A549 (cell line): ENCODE data around the gene CFAP77. TPM values are rescaled to one million over a fixed set of nuclear protein-coding genes. Genes with fewer than 3 reads are reported as not detected.

ENCODE experiments used
- ATAC-seq, 2 experiments: fragments of 200-7000 bp in 1 of 2; fragments of >200 bp in 1 of 2; cut with Nextera tagmentation in 1 of 2; cut with Tn5 transposase in 1 of 2; 3 replicates each; pipeline versions ENCODE4 v1.8.0 to v1.9.1; 2018 to 2020; ENCODE audit warnings: mild to moderate bottlenecking in 1 of 2, moderate library complexity in 1 of 2
- CTCF ChIA-PET: fragments of 300-600 bp; sonication (Branson Sonifier 250); formaldehyde crosslinking; extraction: SDS; loops from one replicate; lab custom pipeline; 2021; ENCODE audit warnings: antibody characterized with exemption, inconsistent platforms; lab: Yijun Ruan, JAX
- POLR2A ChIA-PET: fragments of 350-600 bp; formaldehyde crosslinking; extraction: SDS; loops from one replicate; lab custom pipeline; 2021; ENCODE audit warnings: antibody characterized with exemption, inconsistent platforms; lab: Yijun Ruan, JAX
- DNase-seq, 2 experiments: peaks; one replicate each; pipeline versions ENCODE4 v3.0.0 to v3.0.0-alpha.2; 2011 to 2016; ENCODE audit warnings: low read depth in 1 of 2, low spot score in 1 of 2
- FAIRE-seq: peaks from 2 replicates; lab custom pipeline; 2011; peaks lifted over from hg19 to GRCh38; lab: Jason Lieb, UNC
- H3K27ac ChIP-seq, 2 experiments: fragments of >200 bp; sonication (Bioruptor Twin); formaldehyde crosslinking; 3 replicates each; pipeline ENCODE4 v1.5.1; 2016 to 2017
- H3K4me1 ChIP-seq: fragments of >200 bp; sonication (Bioruptor Twin); formaldehyde crosslinking; 3 replicates; pipeline ENCODE4 v1.6.1; 2016
- H3K4me2 ChIP-seq: fragments of >200 bp; sonication (Bioruptor Twin); formaldehyde crosslinking; 3 replicates; pipeline ENCODE4 v1.6.1; 2016
- H3K4me3 ChIP-seq: fragments of >200 bp; sonication (Bioruptor Twin); formaldehyde crosslinking; 3 replicates; pipeline ENCODE4 v1.5.1; 2016
- H3K9me3 ChIP-seq: fragments of >200 bp; sonication (Bioruptor Twin); formaldehyde crosslinking; 3 replicates; pipeline ENCODE4 v1.6.1; 2016
- CEBPB ChIP-seq, 2 experiments: fragments of >200 bp in 1 of 2; sonication (Bioruptor Twin) in 1 of 2; formaldehyde crosslinking in 1 of 2; IDR thresholded peaks; 2 replicates each; pipeline ENCODE4 v1.6.1; 2012 to 2016
- CHD4 ChIP-seq: fragments of 200-600 bp; sonication (generic); IDR thresholded peaks from 2 replicates; pipeline ENCODE4 v1.6.1; 2016; ENCODE audit warnings: antibody characterized with exemption, mild to moderate bottlenecking, borderline replicate concordance
- ELK1 ChIP-seq: fragments of 150-350 bp; IDR thresholded peaks from 2 replicates; pipeline ENCODE4 v1.6.1; 2014; ENCODE audit warnings: low read depth, mild to moderate bottlenecking, low read length
- EP300 ChIP-seq, 2 experiments: fragments of >200 bp; sonication (Bioruptor Twin); formaldehyde crosslinking; IDR thresholded peaks; 2 replicates in 1 of 2; 3 replicates in 1 of 2; pipeline ENCODE4 v1.6.1; 2016 to 2017
- HMGXB4 ChIP-seq: fragments of 250-450 bp; sonication (Bioruptor Pico); IDR thresholded peaks from 2 replicates; pipeline ENCODE4 v1.5.0; 2021; ENCODE audit warnings: mild to moderate bottlenecking, moderate library complexity, borderline replicate concordance
- HOXB13 ChIP-seq: fragments of 250-450 bp; sonication (Bioruptor Pico); IDR thresholded peaks from 2 replicates; pipeline ENCODE4 v1.5.0; 2020; ENCODE audit warnings: low read depth, mild to moderate bottlenecking, moderate library complexity
- HOXB5 ChIP-seq: fragments of 250-450 bp; sonication (Bioruptor Pico); IDR thresholded peaks from 2 replicates; pipeline ENCODE4 v1.5.0; 2020; ENCODE audit warnings: mild to moderate bottlenecking, moderate library complexity
- KDM5A ChIP-seq: fragments of 200-600 bp; sonication (generic); IDR thresholded peaks from 2 replicates; pipeline ENCODE4 v1.6.1; 2016; ENCODE audit warnings: antibody characterized with exemption, mild to moderate bottlenecking
- POLR2AphosphoS2 ChIP-seq: conservative IDR thresholded peaks from 2 replicates; pipeline ENCODE4 v1.6.1; 2012; ENCODE audit warnings: low read length, improper control_type of control experiment, inconsistent platforms
- REST ChIP-seq: fragments of 200-600 bp; sonication (generic); IDR thresholded peaks from 2 replicates; pipeline ENCODE4 v1.6.1; 2016; ENCODE audit warnings: antibody characterized with exemption, mild to moderate bottlenecking, moderate library complexity
- RNF2 ChIP-seq: fragments of 200-600 bp; sonication (generic); IDR thresholded peaks from 2 replicates; pipeline ENCODE4 v1.6.1; 2016; ENCODE audit warnings: low read depth, mild to moderate bottlenecking, antibody characterized with exemption, moderate library complexity, borderline replicate concordance
- USF2 ChIP-seq: fragments of 450-650 bp; IDR thresholded peaks from 2 replicates; pipeline ENCODE4 v1.6.1; 2014; ENCODE audit warnings: antibody characterized with exemption
- ZNF302 ChIP-seq: fragments of 250-450 bp; sonication (Bioruptor Pico); IDR thresholded peaks from 2 replicates; pipeline ENCODE4 v1.9.0; 2021; ENCODE audit warnings: inconsistent platforms, mild to moderate bottlenecking, moderate library complexity
- WGBS: methylation state at CpG from one replicate; pipeline ENCODE4 v1.1.6; 2017; ENCODE audit errors: missing lambda C conversion rate; 5-methylcytosine and 5-hydroxymethylcytosine counted together
- polyA plus RNA-seq, 4 experiments: library from polyadenylated mRNA; depleted of rRNA in 3 of 4; stranded (reverse); fragments of >200 nt; fragmentation: RNase III in 1 of 4; extraction: RNeasy Plus Mini Kit Qiagen cat#74134 plus additional on column Dnase treatment in 1 of 4; gene quantifications; 2 replicates in 3 of 4; 3 replicates in 1 of 4; pipeline ENCODE4 v1.2.3, GENCODE V29; 2011 to 2017

The CFAP77 gene
- polyA plus RNA-seq, 2 of the 4 experiments (the other 2 are of a cell fraction): 0.05 TPM; not detected in 1

- no peak overlapping the region for H3K4me2 ChIP-seq
- ChIA-PET CTCF (interaction anchor here (1.5 to 2.2 kb wide), 2 partner anchors 26 to 27 kb away, joined by 3 to 12 read pairs; no protein-coding TSS in a partner anchor), POLR2A (no interaction called here)
- no peaks in the 10 kb centered on the region for H3K9me3 ChIP-seq
- no peak for TF ChIP-seq EP300 (IDR thresholded peaks at IDR 0.05)
- no peak for TF ChIP-seq CEBPB (IDR thresholded peaks at IDR 0.05)
- TF ChIP-seq ELK1: no peak
- no peak for TF ChIP-seq CHD4
- no peak for TF ChIP-seq REST
- TF ChIP-seq RNF2: no peak
- TF ChIP-seq POLR2AphosphoS2: no peak
- TF ChIP-seq KDM5A: no peak
- no peak for TF ChIP-seq HMGXB4 (CRISPR knock-in tag)
- no peak for TF ChIP-seq USF2
- TF ChIP-seq HOXB13: no peak
- TF ChIP-seq HOXB5 (CRISPR knock-in tag): no peak
- no peak for TF ChIP-seq ZNF302 (CRISPR knock-in tag)
- no peak overlapping the region for H3K4me3 ChIP-seq
- ATAC-seq (no peak), FAIRE-seq (no peak), DNase-seq (no peak)
- no peak overlapping the region for H3K27ac ChIP-seq
- H3K4me1 ChIP-seq: no peaks in the 10 kb centered on the region
- 98% methylated on average over 3 of the region's 3 CpGs for WGBS
Measured at GRCh38 chr9:132602207-132602606, 192.2 kb downstream of the CFAP77 start.

GRCh38 chr9:132605387-132605786, 195.4 kb downstream of the CFAP77 start:
- ATAC-seq (no peak), DNase-seq (no peak), FAIRE-seq (no peak)
- H3K9me3 ChIP-seq: no peaks in the 10 kb centered on the region
- POLR2A ChIA-PET: no interaction called here
- no peak overlapping the region for H3K4me3 ChIP-seq
- no peak overlapping the region for H3K4me2 ChIP-seq
- WGBS: 90% methylated on average over 6 of the region's 6 CpGs
- peak overlapping the region in 1 of 2 experiments; percentile 35; a peak in 1 of 6 replicates for H3K27ac ChIP-seq
- H3K4me1 ChIP-seq: no peaks in the 10 kb centered on the region
- CTCF ChIA-PET: no interaction called here
- no peak for TF ChIP-seq HMGXB4 (CRISPR knock-in tag)
